AG10803 (cell line): ENCODE data around the gene PLS3.
"Not testable (repeated sequence)": the region's sequence is repeated elsewhere in the genome, so short reads cannot be mapped to it uniquely, and the experiment has no call there.

Experiments
- DNase-seq: peaks from one replicate; pipeline ENCODE4 v3.0.0; 2010; ENCODE audit warnings: low read depth
- H3K4me3 ChIP-seq: 2 replicates; pipeline ENCODE4 v1.5.1; 2011; ENCODE audit warnings: mild to moderate bottlenecking, low read length, control low read depth
- TF ChIP-seq, protein P1 (sequence below): conservative IDR thresholded peaks from 2 replicates; pipeline ENCODE4 v1.5.1; 2011; ENCODE audit warnings: mild to moderate bottlenecking, low read length, control low read depth, inconsistent platforms

PLS3 gene

DNA sequence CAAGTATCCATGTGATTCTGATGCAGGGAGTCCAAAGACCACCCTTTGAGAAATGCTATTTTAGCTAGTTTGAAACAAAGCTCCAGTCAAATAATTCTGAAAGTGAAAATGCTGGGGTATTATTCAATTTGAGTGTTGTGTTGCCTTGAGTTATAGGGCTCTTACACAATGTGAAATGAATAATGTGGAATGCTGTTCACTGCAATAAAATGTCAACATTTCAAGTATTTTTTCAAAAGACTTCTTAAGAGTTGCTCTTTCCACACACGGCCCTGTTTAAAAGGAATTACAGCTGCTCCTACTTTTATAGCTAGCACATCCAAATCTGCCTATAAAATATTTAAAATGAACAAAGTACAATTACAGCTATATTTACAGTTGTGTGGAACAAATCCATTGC, 27.5 kb upstream of the PLS3 start:
- peak; percentile 61 for DNase-seq
- no peak overlapping the region for H3K4me3 ChIP-seq
- TF ChIP-seq, protein P1, sequence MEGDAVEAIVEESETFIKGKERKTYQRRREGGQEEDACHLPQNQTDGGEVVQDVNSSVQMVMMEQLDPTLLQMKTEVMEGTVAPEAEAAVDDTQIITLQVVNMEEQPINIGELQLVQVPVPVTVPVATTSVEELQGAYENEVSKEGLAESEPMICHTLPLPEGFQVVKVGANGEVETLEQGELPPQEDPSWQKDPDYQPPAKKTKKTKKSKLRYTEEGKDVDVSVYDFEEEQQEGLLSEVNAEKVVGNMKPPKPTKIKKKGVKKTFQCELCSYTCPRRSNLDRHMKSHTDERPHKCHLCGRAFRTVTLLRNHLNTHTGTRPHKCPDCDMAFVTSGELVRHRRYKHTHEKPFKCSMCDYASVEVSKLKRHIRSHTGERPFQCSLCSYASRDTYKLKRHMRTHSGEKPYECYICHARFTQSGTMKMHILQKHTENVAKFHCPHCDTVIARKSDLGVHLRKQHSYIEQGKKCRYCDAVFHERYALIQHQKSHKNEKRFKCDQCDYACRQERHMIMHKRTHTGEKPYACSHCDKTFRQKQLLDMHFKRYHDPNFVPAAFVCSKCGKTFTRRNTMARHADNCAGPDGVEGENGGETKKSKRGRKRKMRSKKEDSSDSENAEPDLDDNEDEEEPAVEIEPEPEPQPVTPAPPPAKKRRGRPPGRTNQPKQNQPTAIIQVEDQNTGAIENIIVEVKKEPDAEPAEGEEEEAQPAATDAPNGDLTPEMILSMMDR = no peak

- TF ChIP-seq, protein P1 = no peak
- no peak overlapping the region for H3K4me3 ChIP-seq
Measured at GRCh38 chrX:115534383-115534782, 26.6 kb upstream of the PLS3 start.

GRCh38 chrX:115535421-115535820, 25.6 kb upstream of the PLS3 start:
- TF ChIP-seq, protein P1 = no peak
- no peak for DNase-seq
- no peak overlapping the region for H3K4me3 ChIP-seq

More at GRCh38 chrX:115534383-115534782, 26.6 kb upstream of the PLS3 start:
- no peak for DNase-seq

DNA sequence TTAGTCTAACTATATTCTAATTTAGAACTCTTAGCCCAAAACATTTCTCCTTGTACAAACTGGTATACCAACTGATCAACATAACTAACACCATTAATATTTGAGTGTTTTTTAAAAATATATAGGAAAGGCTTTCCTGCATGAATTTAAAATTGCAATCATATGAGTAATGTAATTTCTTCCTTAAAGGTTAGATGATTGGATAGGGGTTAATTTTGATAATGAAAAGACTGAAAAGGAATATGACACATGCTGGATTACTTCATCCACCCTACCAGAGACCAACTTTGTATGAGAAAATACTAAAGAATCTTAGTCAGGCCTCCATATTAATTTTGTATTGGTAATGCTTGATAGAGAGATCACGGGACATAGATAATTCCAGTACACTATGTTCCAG, 25.1 kb upstream of the PLS3 start:
- no peak for DNase-seq
- no peak overlapping the region for H3K4me3 ChIP-seq
- TF ChIP-seq, protein P1 = no peak

DNA sequence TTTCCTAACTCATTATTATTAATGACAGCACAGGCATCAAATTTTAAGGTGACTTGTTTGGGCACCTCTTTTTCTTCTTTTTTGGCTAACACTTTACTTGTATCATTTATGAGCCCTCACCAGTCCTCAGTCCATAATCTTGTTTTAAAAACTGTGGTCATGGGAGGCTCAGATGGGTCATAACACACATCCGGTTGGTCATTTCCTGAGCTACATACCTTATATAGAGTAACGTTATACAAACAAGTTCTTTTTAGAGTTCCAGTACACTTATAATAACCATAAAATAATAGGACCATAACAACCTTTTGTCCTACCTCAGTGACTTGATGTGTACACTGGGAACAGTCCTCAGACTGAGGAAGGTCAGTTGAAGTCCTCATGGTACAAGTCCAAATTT, 21.1 kb upstream of the PLS3 start:
- no peak for DNase-seq
- TF ChIP-seq, protein P1 = no peak
- no peak overlapping the region for H3K4me3 ChIP-seq

- H3K4me3 ChIP-seq, DNase-seq: not testable (repeated sequence)
Measured at GRCh38 chrX:115541045-115541444, 19.9 kb upstream of the PLS3 start.

DNA sequence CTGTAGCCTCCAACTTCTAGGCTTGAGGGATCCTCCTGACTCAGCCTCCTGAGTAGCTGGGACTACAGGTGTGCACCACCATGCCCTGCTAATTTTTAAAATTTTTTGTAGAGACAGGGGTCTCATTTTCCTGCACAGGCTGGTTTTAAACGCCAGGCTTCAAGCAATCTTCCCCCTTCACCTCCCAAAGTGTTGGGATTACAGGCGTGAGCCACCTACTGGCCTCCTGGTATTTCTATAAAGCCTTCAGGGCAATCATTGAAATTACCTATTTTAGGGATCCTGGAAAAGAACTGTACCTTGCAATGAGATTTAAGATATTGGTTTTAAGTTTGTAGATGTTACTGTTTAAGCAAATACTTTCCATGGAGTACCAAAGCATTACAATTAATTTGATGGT, 13.5 kb upstream of the PLS3 start:
- DNase-seq = no peak
- TF ChIP-seq, protein P1 = peak; percentile 3; the same call in 1 of the 2 replicates
- no peak overlapping the region for H3K4me3 ChIP-seq

- TF ChIP-seq, protein P1 = no peak
- DNase-seq = no peak
Measured at GRCh38 chrX:115549008-115549407, 12.0 kb upstream of the PLS3 start.

More at GRCh38 chrX:115549008-115549407, 12.0 kb upstream of the PLS3 start:
- H3K4me3 ChIP-seq = no peak overlapping the region
